HepG2 (cell line): ENCODE results near the gene LSM2. TPM values are rescaled to one million over a fixed set of nuclear protein-coding genes. Genes with fewer than 3 reads are reported as not detected.

ENCODE experiments used
- ATF7-NPFF ChIP-seq: sonication (generic); formaldehyde crosslinking; IDR thresholded peaks from 2 replicates; pipeline ENCODE4 v1.8.1; 2023; ENCODE audit warnings: mild to moderate bottlenecking, low read depth, missing genetic modification reagents, moderate library complexity
- CERS6 ChIP-seq: sonication (generic); formaldehyde crosslinking; IDR thresholded peaks from 2 replicates; pipeline ENCODE4 v1.5.0; 2020; ENCODE audit warnings: missing genetic modification reagents
- CHD2 ChIP-seq: IDR thresholded peaks from 2 replicates; pipeline ENCODE4 v1.6.1; 2011; ENCODE audit warnings: low read depth, low read length, improper control_type of control experiment
- CREB3 ChIP-seq: sonication (generic); formaldehyde crosslinking; IDR thresholded peaks from 2 replicates; pipeline ENCODE4 v1.5.0; 2020; ENCODE audit warnings: missing genetic modification reagents
- DRAP1 ChIP-seq: IDR thresholded peaks from 2 replicates; pipeline ENCODE4 v1.6.1; 2016; ENCODE audit warnings: missing genetic modification reagents, missing compliant biosample characterization
- GPN1 ChIP-seq: sonication (generic); formaldehyde crosslinking; IDR thresholded peaks from 2 replicates; pipeline ENCODE4 v1.5.1; 2020; ENCODE audit warnings: missing genetic modification reagents, borderline replicate concordance
- HNRNPLL ChIP-seq: fragments of 200-400 bp; formaldehyde crosslinking; IDR thresholded peaks from 2 replicates; pipeline ENCODE4 v1.6.1; 2017; ENCODE audit warnings: mild to moderate bottlenecking, low read depth, low read length; ENCODE audit not compliant: poor library complexity, severe bottlenecking
- KLF16 ChIP-seq, 2 experiments: sonication (generic) in 1 of 2; formaldehyde crosslinking in 1 of 2; IDR thresholded peaks; 2 replicates each; pipeline versions ENCODE4 v1.6.1 to v1.8.0; 2016 to 2023; ENCODE audit warnings: missing genetic modification reagents in 2 of 2, missing compliant biosample characterization in 1 of 2
- POGK ChIP-seq: sonication (generic); formaldehyde crosslinking; conservative IDR thresholded peaks from 2 replicates; pipeline ENCODE4 v1.8.0; 2022; ENCODE audit warnings: mild to moderate bottlenecking, moderate library complexity, missing genetic modification reagents
- SRSF4 ChIP-seq: fragments of 200-400 bp; formaldehyde crosslinking; IDR thresholded peaks from one replicate; pipeline ENCODE4 v1.6.1; 2018; ENCODE audit warnings: mild to moderate bottlenecking, low read depth, low read length, moderate library complexity; ENCODE audit not compliant: poor library complexity, severe bottlenecking
- TCF7 ChIP-seq: sonication (generic); IDR thresholded peaks from 2 replicates; pipeline ENCODE4 v1.6.1; 2016; ENCODE audit warnings: antibody characterized with exemption, low read depth
- ZBTB1 ChIP-seq: sonication (generic); formaldehyde crosslinking; IDR thresholded peaks from 2 replicates; pipeline ENCODE4 v1.4.0; 2020; ENCODE audit warnings: missing genetic modification reagents, borderline replicate concordance
- ZNF281 ChIP-seq: sonication (generic); formaldehyde crosslinking; IDR thresholded peaks from 2 replicates; pipeline ENCODE4 v1.4.0; 2020; ENCODE audit warnings: missing genetic modification reagents, borderline replicate concordance
- ZNF543 ChIP-seq: sonication (generic); formaldehyde crosslinking; IDR thresholded peaks from 2 replicates; pipeline ENCODE4 v1.4.0; 2020; ENCODE audit warnings: mild to moderate bottlenecking, missing genetic modification reagents
- ZNF597 ChIP-seq: sonication (generic); formaldehyde crosslinking; IDR thresholded peaks from 2 replicates; pipeline ENCODE4 v1.5.0; 2020; ENCODE audit warnings: missing genetic modification reagents
- ZNF709 ChIP-seq: sonication (generic); formaldehyde crosslinking; IDR thresholded peaks from 2 replicates; pipeline ENCODE4 v1.5.0; 2020; ENCODE audit warnings: mild to moderate bottlenecking, missing genetic modification reagents
- ZNF710 ChIP-seq: sonication (generic); formaldehyde crosslinking; IDR thresholded peaks from 2 replicates; pipeline ENCODE4 v1.5.0; 2020; ENCODE audit warnings: mild to moderate bottlenecking, missing genetic modification reagents, borderline replicate concordance
- ZNF720 ChIP-seq: sonication (generic); formaldehyde crosslinking; IDR thresholded peaks from 2 replicates; pipeline ENCODE4 v1.4.0; 2020; ENCODE audit warnings: missing genetic modification reagents
- polyA plus RNA-seq, 8 experiments: library from polyadenylated mRNA; depleted of rRNA in 3 of 8; stranded (reverse) in 7 of 8; unstranded in 1 of 8; fragments of >200 nt; fragmentation: Illumina TruSeq in 4 of 8; extraction: Trizol in 4 of 8; gene quantifications; 2 replicates each; pipeline versions ENCODE4 v1.2.1 to v1.2.3, GENCODE V29; 2011 to 2016; ENCODE audit warnings: low read depth in 4 of 8, missing spikeins in 1 of 8, mixed read lengths in 1 of 8; ENCODE audit not compliant: insufficient read depth in 1 of 8
- total RNA-seq, 5 experiments: library from RNA; depleted of rRNA; stranded (reverse); fragments of >200 nt; fragmentation: Illumina TruSeq; extraction: Trizol; gene quantifications; 2 replicates each; pipeline ENCODE4 v1.2.3, GENCODE V29; 2016; ENCODE audit warnings: low read depth in 1 of 5

LSM2 gene
- total and polyA plus RNA-seq, 2 of the 13 experiments (the other 11 are each of a cell fraction or from before 2014, with no cell fraction given): 69.4 to 90.5 TPM

- no peak for TF ChIP-seq CERS6
- TF ChIP-seq ZNF543 (CRISPR knock-in tag): no peak
- TF ChIP-seq ZNF720 (CRISPR knock-in tag): no peak
- no peak for TF ChIP-seq GPN1 (CRISPR knock-in tag)
- no peak for TF ChIP-seq ZNF597 (CRISPR knock-in tag)
- no peak; the same call in 1 of the 2 replicates for TF ChIP-seq DRAP1 (CRISPR knock-in tag)
- no peak for TF ChIP-seq CREB3 (CRISPR knock-in tag)
- no peak; the same call in 1 of the 2 replicates for TF ChIP-seq ATF7-NPFF (CRISPR knock-in tag)
- TF ChIP-seq TCF7: no peak
- no peak for TF ChIP-seq HNRNPLL
- no peak for TF ChIP-seq ZBTB1
- TF ChIP-seq ZNF709 (CRISPR knock-in tag): no peak
- peak; percentile 49; the same call in 1 of the 2 replicates for TF ChIP-seq POGK (CRISPR knock-in tag)
- peak in 1 of 2 experiments; percentile 78; a peak in 2 of 4 replicates for TF ChIP-seq KLF16 (CRISPR knock-in tag; IDR thresholded peaks at IDR 0.05)
- TF ChIP-seq ZNF710 (CRISPR knock-in tag): peak; percentile 49; the same call in 1 of the 2 replicates
- TF ChIP-seq SRSF4: no peak
- no peak for TF ChIP-seq CHD2
- peak; percentile 50; the same call in 1 of the 2 replicates for TF ChIP-seq ZNF281 (CRISPR knock-in tag)
Observed at GRCh38 chr6:31769684-31770371, 36.9 kb downstream of the LSM2 start (continued).
